Left colon (tissue), 2 donors: Measurements from ENCODE around the gene NAPB. TPM values are rescaled to one million over a fixed set of nuclear protein-coding genes. Genes with fewer than 3 reads are reported as not detected.
"Not testable (repeated sequence)": the region's sequence is repeated elsewhere in the genome, so short reads cannot be mapped to it uniquely, and the experiment has no call there.

Experiments
- ATAC-seq: fragments of 200-7000 bp; cut with Tn5 transposase; one replicate; pipeline ENCODE4 v1.9.1; 2020; ENCODE audit warnings: mild to moderate bottlenecking, moderate library complexity
- DNase-seq, 2 donors: peaks; one replicate each; pipeline ENCODE4 v3.0.0-alpha.2; 2020
- intact Hi-C, 2 donors: fragments of 100-400 bp; cut with DNase I in 1 of 2; cut with micrococcal nuclease in 1 of 2; formaldehyde crosslinking; loops; one replicate each; pipeline versions ENCODE4 v1.11.2 to v1.14.0; 2022; cut with DNase I, micrococcal nuclease
- total RNA-seq, 2 donors: library from RNA; stranded (reverse); fragmentation: NEBNext Ultra II Directional; extraction: Animal tissue kit (Norgen Biotek cat#: 25700); gene quantifications; one replicate each; pipeline ENCODE4 v1.2.1, GENCODE V29; 2021
- donor health status: DM: no; HTN: no; CAD: no.
- donor health status: DM: yes; HTN: yes; CAD: no.

Gene NAPB
- total RNA-seq, 2 donors from 2014 or later, result 7.9 to 8.5 TPM

DNA sequence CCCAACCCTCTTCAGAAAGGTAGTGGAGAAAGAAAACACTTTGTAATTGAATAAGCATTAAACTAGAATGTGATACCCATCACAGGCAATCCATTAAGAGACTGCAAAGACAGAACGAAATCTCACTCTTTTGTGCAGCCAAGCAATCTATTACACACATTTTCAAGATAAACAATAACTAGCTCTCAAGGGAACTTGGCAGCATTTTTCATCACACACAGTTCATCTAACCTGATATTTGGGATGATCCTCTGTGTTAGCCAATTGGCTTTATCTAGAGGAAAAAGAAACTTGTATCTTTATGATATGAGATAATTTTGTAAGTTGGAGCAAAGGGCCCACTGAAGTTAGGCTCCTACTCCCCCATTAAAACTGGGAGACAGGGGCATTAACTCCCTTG lies 60.8 kb downstream of the NAPB start:
- DNase-seq, result no peak
- ATAC-seq, result no peak
- intact Hi-C loops, result loop anchor here in 1 of 2 donors (5.0 kb wide), 1 partner anchor 62 kb away; the partner anchor contains the start of gene NAPB

DNA sequence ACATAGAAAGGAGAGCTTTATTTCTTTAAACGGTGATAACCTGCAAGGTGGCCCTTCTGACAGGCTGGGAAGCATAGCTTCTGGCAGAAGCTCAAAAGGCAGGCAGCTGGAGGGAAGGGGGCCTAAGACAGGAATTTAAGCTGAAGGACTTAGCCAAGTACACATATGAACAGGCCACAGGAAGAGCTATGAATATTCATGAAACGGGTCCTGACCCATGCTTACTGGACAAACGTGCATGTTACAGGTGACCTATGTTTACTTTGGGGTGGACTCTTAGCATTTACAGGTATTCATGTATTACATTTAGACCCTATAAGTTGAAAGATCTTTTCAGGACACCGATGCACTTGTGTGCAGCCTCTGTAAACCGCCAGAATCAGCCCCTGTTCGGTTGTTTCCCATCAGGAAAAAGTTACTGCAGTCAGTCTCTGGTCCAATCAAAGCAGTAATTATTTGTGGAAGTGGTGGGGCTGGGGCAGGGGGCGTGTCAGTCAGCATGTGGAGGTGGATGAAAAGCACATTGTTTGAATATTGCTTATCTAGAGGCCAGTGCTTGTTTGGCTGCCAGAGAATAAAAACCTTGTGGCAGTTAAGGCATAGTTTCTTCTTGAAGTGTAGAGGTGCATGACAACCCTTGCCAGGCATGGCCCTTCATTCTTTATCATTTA lies 62.2 kb downstream of the NAPB start:
- intact Hi-C loops, result loop anchor here in 1 of 2 donors (10.0 kb wide), 1 partner anchor 266 kb away; no protein-coding TSS in a partner anchor

DNA sequence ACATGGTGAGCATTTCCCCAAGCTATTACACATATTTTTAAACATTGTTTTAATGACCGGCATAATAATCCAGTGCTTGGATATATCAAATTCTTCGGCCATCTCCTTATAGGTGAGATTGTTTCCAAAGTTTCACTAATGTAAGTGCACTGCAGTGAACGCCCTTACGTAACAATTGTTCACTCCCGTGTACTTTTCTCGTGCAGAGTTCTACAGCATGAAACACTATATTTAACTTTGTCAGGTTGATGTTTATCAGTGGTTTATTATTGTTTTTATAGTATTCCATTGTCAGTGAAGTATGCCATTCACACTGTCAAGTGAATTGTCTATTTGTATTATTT lies 62.8 kb downstream of the NAPB start:
- ATAC-seq (no peak), DNase-seq (no peak)
- intact Hi-C loops, result loop anchor here in 1 of 2 donors (10.0 kb wide), 1 partner anchor 266 kb away; no protein-coding TSS in a partner anchor

More for the DNA sequence above, 62.2 kb downstream of the NAPB start:
- no peak for ATAC-seq
- peak; percentile 49 to 66 for DNase-seq

DNA sequence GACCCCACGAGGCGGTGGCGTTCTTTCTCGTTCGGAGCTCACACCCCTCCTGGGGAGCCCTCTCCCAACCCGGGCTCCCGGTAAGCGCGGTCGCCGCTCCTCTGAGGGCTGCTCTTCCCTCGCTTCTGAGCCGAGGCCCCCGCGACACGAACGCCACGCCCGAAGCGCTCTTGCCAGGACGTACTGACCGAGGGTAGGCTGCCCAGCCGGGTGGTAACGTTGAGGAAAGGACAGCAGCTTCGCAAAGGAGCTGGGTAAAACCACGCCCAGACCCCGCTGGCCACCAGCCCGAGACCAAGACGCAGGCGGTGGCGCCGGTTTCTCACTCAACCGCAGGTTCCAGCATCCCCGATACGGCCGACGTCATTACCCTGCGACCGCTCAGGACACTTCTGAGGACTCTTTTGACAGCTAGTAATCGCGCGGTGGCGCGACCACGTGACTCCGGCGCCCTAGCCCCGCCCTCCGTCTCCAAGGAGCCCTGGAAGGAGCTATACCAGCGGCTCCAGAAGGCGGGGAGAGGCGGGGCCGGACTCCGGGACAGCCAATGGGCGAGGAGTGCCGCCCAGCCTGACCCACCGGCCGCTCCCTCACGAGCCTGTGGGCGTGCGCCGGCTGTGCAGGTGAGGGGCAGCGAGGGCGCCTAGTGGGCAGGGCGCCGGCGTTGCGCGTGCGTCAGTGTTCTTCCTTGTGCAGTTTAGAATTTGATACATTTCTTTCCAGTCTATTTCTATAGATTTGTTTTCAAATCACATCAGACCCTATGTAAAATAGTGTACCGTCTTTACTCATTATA lies 63.3 kb downstream of the NAPB start:
- intact Hi-C loops, result loop anchor here in 1 of 2 donors (10.0 kb wide), 1 partner anchor 267 kb away; no protein-coding TSS in a partner anchor
- DNase-seq, result peak; percentile 100

DNA sequence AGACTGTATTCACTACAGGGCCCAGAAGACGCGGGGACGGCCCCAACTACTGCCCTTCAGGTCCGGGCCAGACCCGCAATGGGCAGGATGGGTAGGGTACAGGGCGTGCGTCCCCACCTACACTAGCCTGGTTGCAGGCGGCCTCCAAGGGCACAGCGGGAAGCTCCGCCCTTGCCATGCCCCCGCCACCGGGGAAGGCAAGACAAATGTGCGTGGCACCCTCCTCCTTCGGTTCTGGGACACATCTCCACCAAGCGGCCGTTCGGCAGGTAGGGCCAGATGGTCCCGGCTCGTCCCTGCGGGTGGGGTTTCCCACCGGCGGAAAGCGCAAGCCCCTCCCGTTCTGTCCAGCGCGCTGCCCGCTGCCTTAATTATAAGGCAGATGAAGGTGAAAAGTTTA lies 65.1 kb downstream of the NAPB start:
- DNase-seq (no peak), ATAC-seq (no peak)
- intact Hi-C loops, result loop anchor here in 1 of 2 donors (10.0 kb wide), 1 partner anchor 269 kb away; no protein-coding TSS in a partner anchor

More for the DNA sequence above, 63.3 kb downstream of the NAPB start:
- peak; percentile 78 for ATAC-seq

DNA sequence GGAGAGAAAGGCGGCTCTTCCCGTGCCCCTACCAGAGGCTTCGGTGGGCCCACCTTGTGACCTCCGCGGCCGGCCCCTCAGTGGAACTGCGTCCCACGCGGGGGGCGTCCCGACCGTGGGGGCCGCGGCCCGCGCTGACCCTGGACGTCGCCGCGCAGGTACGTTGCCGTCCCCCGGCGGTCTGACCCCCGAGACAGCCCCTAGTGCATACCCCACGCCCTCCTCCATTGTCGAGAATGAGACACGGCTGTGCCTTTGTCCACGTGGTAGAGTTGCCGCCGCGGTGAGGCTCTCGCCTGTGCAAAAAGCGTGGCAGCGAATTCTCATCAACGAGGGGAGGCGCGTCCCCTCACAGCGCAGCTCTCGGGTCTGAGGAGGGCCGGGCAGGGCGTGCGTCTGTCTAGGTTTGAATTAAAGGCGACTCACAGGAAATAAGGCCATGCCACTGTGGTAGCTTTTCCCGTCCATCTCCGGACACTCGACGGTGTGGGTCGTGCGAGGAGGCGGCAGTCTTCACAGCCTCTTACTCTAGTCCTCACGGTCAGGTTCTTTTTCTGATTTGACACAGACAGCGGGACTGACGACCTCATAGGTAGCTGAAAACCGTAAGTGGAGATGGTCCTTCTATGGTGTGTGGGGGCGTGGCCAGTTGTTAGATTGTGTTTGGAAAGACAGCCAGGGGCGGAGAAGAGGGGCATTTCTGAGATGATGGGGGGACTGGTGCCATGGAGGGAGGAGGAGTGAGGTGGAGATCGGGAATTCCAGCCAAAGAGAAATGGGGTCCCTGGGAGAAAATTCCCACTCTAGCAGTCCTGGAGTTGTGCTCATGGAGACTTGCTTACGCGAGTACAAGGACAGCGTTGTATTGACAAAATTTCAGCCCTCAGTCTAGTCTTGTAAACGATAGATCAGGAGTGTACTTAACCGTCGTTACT lies 70.1 kb downstream of the NAPB start:
- intact Hi-C loops, result loop anchor here in 1 of 2 donors (10.0 kb wide), 1 partner anchor 274 kb away; no protein-coding TSS in a partner anchor
- ATAC-seq (peak; percentile 38), DNase-seq (peak; percentile 62 to 73)

DNA sequence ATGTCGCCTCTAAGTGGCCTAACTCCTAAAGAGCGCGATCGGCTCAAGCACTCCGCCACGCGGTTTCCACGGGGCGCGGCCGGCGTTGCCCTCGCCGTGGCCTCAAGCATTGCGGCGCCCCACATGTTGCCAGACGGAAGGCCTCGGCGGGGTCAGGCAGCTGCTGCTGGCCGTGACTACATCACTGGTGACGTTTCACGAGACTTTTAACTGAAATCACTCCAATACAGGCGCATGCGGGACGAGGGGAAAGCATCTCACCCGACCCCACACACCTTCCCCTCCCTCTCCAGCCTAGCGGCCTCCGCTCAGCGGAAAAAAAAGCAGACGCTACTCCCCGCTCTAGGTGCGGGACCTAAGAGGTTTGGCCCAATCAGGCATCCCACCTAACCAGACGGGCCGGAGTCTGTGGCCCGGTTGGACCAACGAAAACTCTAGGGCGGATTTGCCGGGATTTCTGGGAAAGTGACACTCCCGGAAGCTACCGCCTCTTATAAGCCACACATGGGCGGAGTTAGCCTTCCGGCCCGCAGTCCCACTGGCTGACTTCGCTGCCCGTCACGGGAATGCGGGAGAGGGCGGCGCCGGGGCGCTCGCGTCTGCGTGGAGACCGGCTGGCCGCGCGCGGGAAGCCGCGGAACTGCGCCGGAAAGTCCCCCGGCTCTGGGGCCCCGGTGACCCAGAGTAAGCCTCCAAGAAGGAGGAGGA lies 70.9 kb downstream of the NAPB start, which contains the start of gene NXT1:
NXT1 (plus strand) TSS at position 596 of the 708 bp plus-strand sequence. CDS start 3,251 bp downstream, outside the sequence.
- ATAC-seq, result peak; percentile 91
- DNase-seq, result peak; percentile 94 to 98
- intact Hi-C loops, result loop anchor here in 1 of 2 donors (10.0 kb wide), 1 partner anchor 274 kb away; no protein-coding TSS in a partner anchor

DNA sequence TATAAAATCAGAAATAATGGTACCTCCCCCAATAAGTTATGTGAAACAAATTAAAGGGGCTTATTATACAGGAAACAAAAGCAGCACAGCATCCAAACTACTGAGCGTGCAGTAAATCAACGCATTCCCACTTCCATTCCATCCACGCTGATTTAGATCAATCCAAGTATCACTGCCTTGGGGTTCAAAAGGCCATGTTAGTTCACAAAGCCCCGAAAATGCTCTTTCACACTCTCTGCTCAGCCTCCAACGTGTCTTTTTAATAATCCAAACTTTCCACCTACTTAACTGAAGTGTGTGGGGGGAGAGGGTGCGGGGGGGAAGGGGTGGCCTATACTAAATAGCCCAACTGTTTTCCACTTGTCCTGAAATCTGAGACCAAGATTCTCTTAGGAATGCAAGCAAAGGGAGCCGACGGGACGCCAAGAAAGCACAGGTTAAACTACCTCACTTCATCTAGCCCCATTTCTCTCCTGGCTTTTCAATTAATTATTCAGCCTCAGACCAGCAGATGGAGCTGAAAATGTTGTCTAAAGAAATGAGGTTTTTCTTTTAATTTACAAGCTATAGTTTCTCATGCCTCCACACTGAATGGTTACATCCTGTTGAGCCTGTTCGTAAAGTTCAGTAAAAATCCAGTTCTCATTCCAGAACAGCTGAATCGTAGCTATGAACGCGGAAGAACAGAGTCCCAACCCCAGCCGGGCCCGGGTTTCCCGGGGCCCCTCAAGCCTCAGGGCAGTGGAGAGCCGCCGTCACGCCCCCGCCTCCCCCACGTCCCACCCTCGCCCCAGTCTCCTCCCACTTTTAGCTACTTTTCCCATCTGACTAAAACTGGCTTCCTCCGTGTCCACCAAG lies 71.7 kb downstream of the NAPB start:
- DNase-seq (peak; percentile 79), ATAC-seq (peak; percentile 57)
- intact Hi-C loops, result loop anchor here in 1 of 2 donors (10.0 kb wide), 1 partner anchor 275 kb away; no protein-coding TSS in a partner anchor

DNA sequence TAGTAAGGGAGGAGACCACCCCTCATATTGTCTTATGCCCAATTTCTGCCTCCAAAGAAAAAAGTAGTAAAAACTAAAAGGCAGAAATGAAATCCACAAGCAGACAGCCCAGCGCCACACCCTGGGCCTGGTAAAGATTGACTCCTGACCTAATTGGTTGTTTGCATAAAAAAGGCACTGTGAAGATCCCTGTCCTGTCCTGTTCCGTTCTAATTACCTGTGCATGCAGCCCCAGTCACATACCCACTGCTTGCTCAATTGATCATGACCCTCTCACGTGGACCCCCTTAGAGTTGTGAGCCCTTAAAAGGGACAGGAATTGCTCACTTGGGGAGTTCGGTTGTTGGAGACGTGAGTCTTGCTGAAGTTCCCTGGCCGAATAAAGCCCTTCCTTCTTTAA lies 72.8 kb downstream of the NAPB start:
- intact Hi-C loops, ATAC-seq: not testable (repeated sequence)
- peak in 1 of 2 donors; percentile 20 for DNase-seq

DNA sequence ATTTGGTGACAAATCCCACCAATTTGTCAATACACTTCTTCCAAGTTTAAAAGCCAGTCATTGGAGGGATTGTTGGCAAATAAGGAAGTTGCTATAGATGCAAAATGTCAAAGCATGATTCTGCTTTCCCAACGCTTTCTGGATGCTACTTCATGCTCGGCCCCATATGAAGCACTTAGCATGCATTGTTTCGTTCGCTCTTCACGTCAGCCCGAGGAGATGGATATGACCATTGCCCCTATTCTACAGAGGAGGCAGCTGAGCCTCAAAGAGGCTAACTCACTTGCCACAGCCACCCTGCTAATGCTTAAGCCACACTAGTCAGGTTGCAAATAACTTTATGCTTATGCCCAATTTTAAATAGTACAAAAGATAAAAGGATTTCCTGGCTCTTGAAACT lies 73.5 kb downstream of the NAPB start:
- intact Hi-C loops, result no loop called here
- no peak for ATAC-seq
- no peak for DNase-seq

DNA sequence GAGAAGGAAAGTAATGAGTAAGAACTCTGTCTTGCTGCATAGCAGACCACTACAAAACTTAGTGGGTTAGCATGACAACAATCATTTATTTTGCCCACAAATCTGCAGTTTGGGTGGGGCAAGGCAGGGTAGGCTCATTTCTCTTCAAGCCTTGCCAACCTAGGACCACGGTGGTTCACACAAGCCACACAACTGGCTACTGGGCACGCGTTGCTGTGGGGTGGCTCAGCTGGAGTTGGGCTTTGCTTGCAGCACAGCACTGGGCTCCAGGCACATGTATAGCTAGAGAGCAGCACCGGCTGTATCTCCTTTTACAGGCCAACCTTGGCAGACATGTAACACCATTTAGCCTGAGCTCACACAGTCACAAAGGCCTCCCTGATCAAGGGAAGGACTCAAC lies 75.3 kb downstream of the NAPB start:
- ATAC-seq, result no peak
- no peak for DNase-seq
- intact Hi-C loops, result no loop called here

DNA sequence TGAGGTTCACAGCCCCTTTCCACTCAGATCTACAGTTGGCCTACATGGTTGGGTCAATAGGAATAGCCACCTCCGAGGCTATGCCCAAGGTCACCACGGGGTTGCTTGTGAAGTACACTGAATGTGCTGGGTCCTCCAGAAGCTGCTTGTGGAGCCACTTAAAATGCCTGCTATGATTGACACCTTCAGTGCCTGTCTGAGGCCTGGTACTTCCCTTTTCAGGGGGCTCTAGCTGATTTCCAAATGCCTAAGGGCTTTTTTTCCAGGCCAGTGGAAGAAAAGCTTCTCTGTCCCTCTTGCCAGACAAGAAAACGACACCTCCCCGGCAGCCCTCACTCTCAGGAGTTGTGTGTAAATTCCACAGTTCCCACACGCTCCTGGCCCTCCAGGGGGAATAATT lies 77.0 kb downstream of the NAPB start:
- DNase-seq (no peak), ATAC-seq (no peak)
- intact Hi-C loops, result loop anchor here in 1 of 2 donors (5.0 kb wide), 1 partner anchor 657 kb away; no protein-coding TSS in a partner anchor

DNA sequence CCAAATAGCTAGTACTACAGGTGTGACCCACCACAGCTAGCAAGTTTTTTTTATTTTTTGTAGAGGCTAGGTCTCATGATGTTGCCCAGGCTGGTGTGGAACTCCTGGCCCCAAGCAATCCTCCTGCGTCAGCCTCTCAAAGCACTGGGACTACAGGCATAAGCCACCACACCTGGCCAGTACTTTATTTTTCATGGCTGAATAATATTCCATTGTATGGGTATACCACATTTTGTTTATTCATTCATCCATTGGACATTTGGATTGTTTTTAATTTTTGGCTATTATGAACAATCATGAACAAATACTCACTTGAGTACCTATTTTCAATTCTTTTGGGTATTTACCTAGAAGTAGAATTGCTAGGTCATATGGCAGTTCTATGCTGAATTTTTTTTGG lies 77.7 kb downstream of the NAPB start:
- DNase-seq, result no peak
- no peak for ATAC-seq
- intact Hi-C loops, result loop anchor here in 1 of 2 donors (5.0 kb wide), 1 partner anchor 656 kb away; no protein-coding TSS in a partner anchor

DNA sequence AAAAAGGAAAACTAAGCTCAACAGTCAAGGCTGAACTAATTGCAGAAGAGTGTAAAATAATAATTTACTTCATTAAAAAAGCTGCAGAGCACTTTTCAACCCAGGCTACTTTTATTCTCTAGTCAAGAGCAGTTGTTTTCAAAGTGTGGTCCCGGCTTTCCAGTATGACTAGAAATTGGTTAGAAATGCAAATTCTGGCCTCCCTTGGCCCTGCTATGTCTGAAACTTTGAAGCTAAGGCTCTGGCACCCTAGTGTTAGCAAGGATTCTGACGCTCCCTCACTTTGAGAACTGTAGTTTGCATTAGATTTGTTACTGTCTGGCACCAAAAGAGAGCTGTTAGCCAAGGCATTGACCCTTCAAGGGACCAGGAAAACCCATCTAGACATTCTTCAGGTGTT lies 80.2 kb downstream of the NAPB start:
- intact Hi-C loops, result loop anchor here in 1 of 2 donors (5.0 kb wide), 1 partner anchor 654 kb away; no protein-coding TSS in a partner anchor
- DNase-seq, result no peak
- ATAC-seq, result no peak

DNA sequence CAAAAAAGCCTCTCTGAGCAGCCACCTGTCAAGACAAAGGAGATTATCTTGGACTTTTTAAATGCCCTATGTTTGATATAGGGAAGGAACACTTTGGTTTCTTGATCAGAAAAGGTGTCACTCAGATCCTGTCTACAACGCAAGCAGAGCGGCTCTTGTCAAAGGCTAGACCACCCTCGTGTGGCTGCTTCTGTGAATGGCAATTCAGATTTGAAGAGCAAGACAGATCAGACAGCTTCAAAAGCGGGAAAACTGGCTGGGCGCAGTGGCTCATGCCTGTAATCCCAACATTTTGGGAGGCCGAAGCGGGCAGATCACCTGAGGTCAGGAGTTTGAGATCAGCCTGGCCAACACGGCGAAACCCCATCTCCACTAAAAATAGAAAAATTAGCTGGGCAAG lies 80.8 kb downstream of the NAPB start:
- no peak for ATAC-seq
- intact Hi-C loops, result loop anchor here in 1 of 2 donors (5.0 kb wide), 1 partner anchor 653 kb away; no protein-coding TSS in a partner anchor
- DNase-seq, result peak in 1 of 2 donors; percentile 34

DNA sequence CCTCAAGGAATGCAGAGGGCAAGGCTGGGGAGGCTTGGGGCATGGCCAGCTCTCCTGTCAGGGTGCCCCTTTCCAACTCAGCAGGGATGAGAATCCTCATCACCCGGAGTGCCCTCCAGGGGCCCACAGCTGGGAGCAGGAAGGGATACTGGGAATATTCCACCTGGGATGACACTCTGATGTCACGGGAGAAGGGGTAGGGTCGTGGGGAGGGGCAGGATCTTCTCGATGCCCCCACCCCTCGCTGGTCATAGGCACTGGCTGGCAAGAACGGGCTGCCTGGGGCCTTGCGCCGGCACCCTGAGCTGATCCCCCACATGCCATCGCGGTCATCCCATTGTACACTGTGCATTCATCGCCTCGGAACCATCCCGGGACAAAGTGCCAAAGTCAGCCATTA lies 81.3 kb downstream of the NAPB start:
- ATAC-seq (no peak), DNase-seq (no peak)
- intact Hi-C loops, result loop anchor here in 1 of 2 donors (5.0 kb wide), 1 partner anchor 653 kb away; no protein-coding TSS in a partner anchor

DNA sequence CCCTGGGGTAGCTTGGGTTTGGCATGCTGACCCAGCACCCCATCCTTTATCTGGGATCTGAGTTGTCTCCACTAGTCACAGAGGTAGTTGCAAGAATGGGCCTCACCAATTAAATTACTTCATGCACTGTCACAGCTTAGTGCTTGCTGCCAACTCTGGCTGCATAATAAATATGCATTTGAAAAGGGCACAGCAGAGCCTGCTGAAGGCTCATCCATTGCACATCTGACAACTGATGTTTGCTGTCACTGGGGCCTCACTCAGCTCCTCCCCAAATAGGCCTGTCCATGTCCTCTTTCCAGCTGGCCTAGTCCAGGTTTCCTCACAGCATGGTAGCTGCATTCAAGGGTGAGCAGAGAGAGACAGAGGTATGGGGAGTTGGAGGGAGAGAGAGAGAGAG lies 84.0 kb downstream of the NAPB start:
- intact Hi-C loops, result no loop called here
- DNase-seq, result no peak
- no peak for ATAC-seq
